Glutamatergic neuron (in vitro differentiated cells): ENCODE results near the gene RHOF. TPM values are rescaled to one million over a fixed set of nuclear protein-coding genes. Genes with fewer than 3 reads are reported as not detected.

Experiments used
- DNase-seq: peaks from one replicate; pipeline ENCODE4 v3.0.0; 2022
- H3K27ac Mint-ChIP-seq: one replicate; pipeline ENCODE4 v1.8.0; 2020; ENCODE audit warnings: mild to moderate bottlenecking, mixed read lengths, inconsistent platforms; ENCODE audit not compliant: unreplicated experiment
- H3K27me3 Mint-ChIP-seq: one replicate; pipeline ENCODE4 v1.8.0; 2020; ENCODE audit warnings: mild to moderate bottlenecking, moderate library complexity, mixed read lengths, inconsistent platforms; ENCODE audit not compliant: unreplicated experiment
- H3K36me3 Mint-ChIP-seq: one replicate; pipeline ENCODE4 v1.8.0; 2020; ENCODE audit warnings: mild to moderate bottlenecking, mixed read lengths, inconsistent platforms; ENCODE audit not compliant: unreplicated experiment
- H3K4me1 Mint-ChIP-seq: one replicate; pipeline ENCODE4 v1.8.0; 2020; ENCODE audit warnings: mild to moderate bottlenecking, low read depth, mixed read lengths, inconsistent platforms; ENCODE audit not compliant: unreplicated experiment
- H3K4me3 Mint-ChIP-seq: one replicate; pipeline ENCODE4 v1.8.0; 2020; ENCODE audit warnings: mild to moderate bottlenecking, mixed read lengths, inconsistent platforms; ENCODE audit not compliant: unreplicated experiment
- H3K9me3 Mint-ChIP-seq: one replicate; pipeline ENCODE4 v1.8.0; 2020; ENCODE audit warnings: mild to moderate bottlenecking, moderate library complexity, mixed read lengths, inconsistent platforms; ENCODE audit not compliant: unreplicated experiment
- total RNA-seq: library from RNA; stranded (reverse); fragmentation: NEBNext Ultra II Directional; extraction: Animal tissue kit (Norgen Biotek cat#: 25700); gene quantifications from one replicate; pipeline ENCODE4 v1.2.1, GENCODE V29; 2021; ENCODE audit not compliant: unreplicated experiment
- TF ChIP-seq, protein P1 (sequence below): fragments of 200-600 bp; sonication (generic); IDR thresholded peaks from one replicate; pipeline ENCODE4 v1.5.0; 2021; ENCODE audit not compliant: partially characterized antibody, unreplicated experiment

The RHOF gene
- total RNA-seq, 1 donor from 2014 or later, result 31.1 TPM

GRCh38 chr12:121810234-121810817, 16.8 kb upstream of the RHOF start:
- Mint-ChIP-seq H3K27ac (no peak overlapping the region), H3K9me3 (peaks cover 12% of the 10 kb centered on the region), H3K27me3 (peaks cover 11% of the 10 kb centered on the region), H3K4me3 (no peak overlapping the region), H3K4me1 (peaks cover 17% of the 10 kb centered on the region), H3K36me3 (peaks cover 5% of the 10 kb centered on the region)
- TF ChIP-seq, protein P1, sequence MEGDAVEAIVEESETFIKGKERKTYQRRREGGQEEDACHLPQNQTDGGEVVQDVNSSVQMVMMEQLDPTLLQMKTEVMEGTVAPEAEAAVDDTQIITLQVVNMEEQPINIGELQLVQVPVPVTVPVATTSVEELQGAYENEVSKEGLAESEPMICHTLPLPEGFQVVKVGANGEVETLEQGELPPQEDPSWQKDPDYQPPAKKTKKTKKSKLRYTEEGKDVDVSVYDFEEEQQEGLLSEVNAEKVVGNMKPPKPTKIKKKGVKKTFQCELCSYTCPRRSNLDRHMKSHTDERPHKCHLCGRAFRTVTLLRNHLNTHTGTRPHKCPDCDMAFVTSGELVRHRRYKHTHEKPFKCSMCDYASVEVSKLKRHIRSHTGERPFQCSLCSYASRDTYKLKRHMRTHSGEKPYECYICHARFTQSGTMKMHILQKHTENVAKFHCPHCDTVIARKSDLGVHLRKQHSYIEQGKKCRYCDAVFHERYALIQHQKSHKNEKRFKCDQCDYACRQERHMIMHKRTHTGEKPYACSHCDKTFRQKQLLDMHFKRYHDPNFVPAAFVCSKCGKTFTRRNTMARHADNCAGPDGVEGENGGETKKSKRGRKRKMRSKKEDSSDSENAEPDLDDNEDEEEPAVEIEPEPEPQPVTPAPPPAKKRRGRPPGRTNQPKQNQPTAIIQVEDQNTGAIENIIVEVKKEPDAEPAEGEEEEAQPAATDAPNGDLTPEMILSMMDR, result no peak
- no peak for DNase-seq

GRCh38 chr12:121809712-121810116, 16.2 kb upstream of the RHOF start:
- DNase-seq, result no peak
- peaks cover 5% of the 10 kb centered on the region for H3K36me3 Mint-ChIP-seq
- H3K9me3 Mint-ChIP-seq, result peaks cover 12% of the 10 kb centered on the region
- no peak overlapping the region for H3K4me3 Mint-ChIP-seq
- H3K27ac Mint-ChIP-seq, result no peak overlapping the region
- H3K4me1 Mint-ChIP-seq, result peaks cover 17% of the 10 kb centered on the region
- TF ChIP-seq, protein P1, result no peak
- peaks cover 11% of the 10 kb centered on the region for H3K27me3 Mint-ChIP-seq

DNA sequence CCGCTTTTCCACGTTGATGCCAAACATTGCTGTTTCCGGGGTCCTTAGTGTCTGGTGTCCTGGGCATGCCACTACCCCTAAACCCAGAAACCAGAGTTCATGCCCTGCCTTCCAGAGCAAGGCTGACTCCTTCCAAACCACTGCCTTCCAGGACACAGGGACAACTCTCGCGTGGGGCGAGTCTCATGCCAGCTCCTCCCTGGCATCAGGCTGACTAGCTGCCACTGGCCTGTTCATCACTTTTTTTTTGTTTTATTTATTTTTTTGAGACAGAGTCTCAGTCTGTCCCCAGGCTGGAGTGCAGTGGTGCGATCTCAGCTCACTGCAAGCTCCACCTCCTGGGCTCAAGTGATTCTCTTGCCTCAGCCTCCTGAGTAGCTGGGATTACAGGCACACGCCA, 15.1 kb upstream of the RHOF start:
- Mint-ChIP-seq H3K4me1 (peaks cover 17% of the 10 kb centered on the region), H3K27ac (no peak overlapping the region), H3K4me3 (no peak overlapping the region), H3K27me3 (peaks cover 11% of the 10 kb centered on the region), H3K36me3 (peaks cover 5% of the 10 kb centered on the region), H3K9me3 (peaks cover 12% of the 10 kb centered on the region)
- TF ChIP-seq, protein P1, result no peak
- no peak for DNase-seq

DNA sequence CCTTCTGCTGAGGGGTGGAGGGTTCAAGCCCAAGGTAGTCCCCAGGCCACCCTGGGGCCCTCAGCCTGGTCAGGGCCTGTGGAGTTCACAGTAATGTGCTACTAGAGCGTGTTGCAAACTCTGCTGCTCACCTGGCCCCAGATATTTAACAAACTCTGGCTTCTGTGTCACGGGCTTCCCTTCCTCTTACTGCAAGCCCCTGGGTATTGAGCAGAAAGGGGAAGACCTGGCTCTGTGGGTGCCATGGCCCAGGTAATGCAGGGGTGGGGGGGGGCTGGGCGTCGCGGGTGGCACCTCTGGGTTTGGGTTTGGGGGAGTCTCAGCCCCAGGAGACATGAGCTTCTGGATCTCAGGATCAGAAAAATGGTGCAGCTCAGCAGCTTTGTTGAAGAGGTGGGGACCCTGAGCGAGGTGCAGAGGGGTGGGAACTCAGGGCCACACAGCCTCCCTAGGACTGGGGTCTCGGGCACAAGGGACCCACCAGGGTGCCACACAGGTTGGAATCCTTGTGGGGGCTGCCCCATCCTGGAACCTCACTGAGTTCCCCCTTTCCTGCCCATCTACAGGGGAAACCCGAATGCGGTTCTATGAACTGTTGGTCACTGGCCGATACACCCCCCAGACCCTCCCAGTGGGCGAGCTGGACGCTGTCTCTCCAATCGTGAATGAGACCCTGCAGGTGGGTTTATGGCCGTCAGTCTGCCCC, 14.3 kb upstream of the RHOF start:
- H3K27ac Mint-ChIP-seq, result no peak overlapping the region
- TF ChIP-seq, protein P1, result no peak
- H3K27me3 Mint-ChIP-seq, result peaks cover 10% of the 10 kb centered on the region
- H3K4me1 Mint-ChIP-seq, result peaks cover 16% of the 10 kb centered on the region
- no peak for DNase-seq
- H3K36me3 Mint-ChIP-seq, result peaks cover 5% of the 10 kb centered on the region
- H3K4me3 Mint-ChIP-seq, result no peak overlapping the region
- H3K9me3 Mint-ChIP-seq, result peaks cover 14% of the 10 kb centered on the region

DNA sequence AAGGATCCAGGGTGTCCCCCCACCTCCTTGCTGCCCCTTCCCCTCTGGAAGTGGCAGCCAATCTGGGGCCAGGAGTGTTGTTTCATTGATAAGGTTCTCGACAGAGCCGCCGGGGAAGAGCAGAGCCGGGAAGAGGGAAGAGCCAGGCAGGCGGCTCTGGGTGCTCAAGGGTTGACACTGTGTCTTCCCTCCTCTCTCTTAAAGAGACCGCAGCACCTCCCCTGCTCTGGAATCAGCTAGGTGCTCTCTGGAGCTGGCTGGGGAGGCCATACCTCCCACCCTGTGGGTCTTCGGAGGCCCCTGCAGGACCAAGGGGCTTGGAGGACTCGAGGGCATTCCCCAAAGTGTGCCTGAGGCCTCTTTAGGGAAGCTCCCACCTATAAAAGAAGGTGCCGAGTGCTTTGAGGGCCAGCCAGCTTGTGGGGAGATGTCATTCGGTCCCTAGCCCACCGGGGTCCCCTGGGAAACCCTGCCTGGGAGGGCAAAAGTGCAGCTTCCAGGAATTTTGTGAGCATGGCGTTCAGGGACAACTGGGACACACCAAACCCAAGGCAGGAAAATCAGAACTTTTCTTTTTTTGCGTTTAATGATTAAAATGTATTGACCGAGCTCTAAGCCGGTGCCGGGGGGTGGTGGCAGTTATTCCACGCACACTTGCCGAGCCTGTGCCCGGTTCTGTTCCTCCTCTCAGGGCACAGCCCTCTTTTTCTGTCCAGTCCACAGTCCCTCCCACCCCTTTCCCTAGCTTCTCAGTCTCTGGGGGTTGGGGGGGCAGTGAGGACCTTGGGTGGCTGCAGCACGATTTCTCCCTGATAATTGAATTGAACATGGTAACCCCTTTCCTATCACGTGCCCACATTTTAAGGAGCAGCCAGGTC, 13.3 kb upstream of the RHOF start:
- Mint-ChIP-seq H3K36me3 (peaks cover 10% of the 10 kb centered on the region), H3K27me3 (peaks cover 16% of the 10 kb centered on the region), H3K9me3 (peaks cover 24% of the 10 kb centered on the region), H3K4me1 (peaks cover 18% of the 10 kb centered on the region), H3K27ac (peak overlapping the region; percentile 79), H3K4me3 (peak overlapping the region; percentile 97)
- TF ChIP-seq, protein P1, result no peak
- DNase-seq, result no peak
